GM19043 (cell line): ENCODE results near the gene MSANTD4.
"Not testable (repeated sequence)": the region's sequence is repeated elsewhere in the genome, so short reads cannot be mapped to it uniquely, and the experiment has no call there.

Source experiments
- ATAC-seq: cut with Tn5 transposase; IDR thresholded peaks from one replicate; pipeline ENCODE4 v1.9.1; 2021; ENCODE audit warnings: low read depth; ENCODE audit not compliant: unreplicated experiment

The MSANTD4 gene

DNA sequence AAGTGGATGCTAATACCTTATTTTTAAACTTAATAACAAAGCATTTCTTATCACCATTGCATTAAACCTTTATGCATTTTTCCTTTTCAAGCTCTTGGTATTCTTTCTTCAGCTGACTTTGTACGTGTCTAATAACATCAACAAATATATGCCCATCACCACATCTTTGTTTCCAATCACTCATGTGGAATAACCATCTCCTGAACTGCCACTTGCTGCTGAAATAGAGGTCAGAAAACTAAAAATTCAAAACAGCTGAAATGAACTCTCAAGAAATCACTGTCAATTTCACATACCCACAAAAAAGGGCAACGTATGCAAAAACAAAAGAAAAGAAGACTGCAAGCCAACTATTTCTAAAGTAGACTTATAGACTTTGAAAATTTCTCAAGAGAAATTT lies 7.4 kb downstream of the MSANTD4 start:
- ATAC-seq = no peak

DNA sequence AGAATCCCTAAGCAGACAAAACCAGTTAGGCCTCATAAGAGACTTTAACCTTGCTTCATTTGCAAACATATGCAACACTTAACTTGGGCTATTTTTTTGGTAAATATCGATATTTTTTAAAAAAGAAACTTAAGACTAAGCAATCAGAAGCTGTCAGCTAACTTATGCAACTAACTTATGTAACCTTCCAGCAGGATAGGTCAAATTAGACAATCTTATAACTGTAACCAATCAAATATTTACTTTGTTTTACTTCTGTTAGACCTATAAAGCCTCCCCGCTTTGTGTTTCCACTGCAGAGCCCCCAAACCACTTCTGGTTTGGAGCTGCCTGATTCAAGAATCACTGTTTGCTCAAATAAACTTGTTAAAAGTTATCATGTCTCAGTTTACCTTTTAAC lies 8.0 kb downstream of the MSANTD4 start:
- no peak for ATAC-seq

DNA sequence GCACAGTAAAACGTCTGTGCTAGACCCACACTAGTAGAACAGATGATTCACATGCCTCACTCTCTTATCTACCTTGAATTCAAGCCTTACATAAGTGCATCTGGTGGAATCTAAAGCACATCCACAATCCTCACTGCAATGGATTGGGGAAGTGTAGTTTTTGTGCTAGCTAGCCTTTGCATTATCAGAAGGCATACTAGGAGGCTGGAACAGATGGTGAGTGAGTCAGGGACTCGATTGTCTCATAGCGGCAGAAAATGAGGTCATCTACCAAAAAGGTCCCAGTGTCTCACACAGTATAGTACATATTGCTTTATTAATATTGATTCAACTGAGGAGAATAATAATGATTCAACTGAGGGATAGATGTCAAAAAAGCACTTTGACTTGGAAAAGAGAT lies 9.3 kb downstream of the MSANTD4 start:
- no peak for ATAC-seq

DNA sequence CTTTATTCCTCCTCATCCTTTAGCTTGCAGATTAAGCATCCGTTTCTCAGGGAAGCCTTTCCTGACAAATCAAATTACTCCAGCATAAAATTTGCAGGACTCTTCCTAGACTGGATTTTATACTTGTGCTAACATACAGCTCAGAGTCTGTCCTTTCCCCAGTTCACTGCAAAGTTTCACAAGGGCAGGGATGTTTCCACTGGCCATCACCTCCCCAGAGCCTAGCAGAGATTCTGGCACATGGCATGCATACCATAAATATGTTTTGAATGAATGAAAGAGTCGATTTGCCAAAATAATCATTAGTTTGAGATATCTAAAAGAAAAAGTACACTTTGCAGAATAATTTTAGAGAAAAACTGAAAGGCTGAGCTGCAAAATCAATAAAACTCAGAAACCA lies 10.6 kb downstream of the MSANTD4 start:
- ATAC-seq = no peak

DNA sequence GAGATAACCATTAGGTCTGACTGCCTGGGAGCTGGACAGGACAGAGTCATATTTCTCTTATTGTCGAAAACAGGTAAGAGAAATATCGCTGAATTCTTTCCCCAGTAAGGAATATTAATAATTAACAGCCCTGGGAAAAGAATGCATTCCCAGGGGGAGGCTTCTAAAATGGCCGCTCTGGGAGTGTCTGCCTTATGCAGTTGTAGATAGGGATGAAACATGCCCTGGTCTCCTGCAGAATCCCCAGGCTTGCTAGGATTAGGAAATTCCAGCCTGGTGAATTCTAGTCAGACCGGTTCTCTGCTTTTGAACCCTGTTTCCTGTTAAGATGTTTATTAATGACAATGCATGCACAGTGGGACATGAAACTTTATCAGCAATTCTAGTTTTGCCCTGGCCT lies 18.9 kb downstream of the MSANTD4 start:
- ATAC-seq = not testable (repeated sequence)

DNA sequence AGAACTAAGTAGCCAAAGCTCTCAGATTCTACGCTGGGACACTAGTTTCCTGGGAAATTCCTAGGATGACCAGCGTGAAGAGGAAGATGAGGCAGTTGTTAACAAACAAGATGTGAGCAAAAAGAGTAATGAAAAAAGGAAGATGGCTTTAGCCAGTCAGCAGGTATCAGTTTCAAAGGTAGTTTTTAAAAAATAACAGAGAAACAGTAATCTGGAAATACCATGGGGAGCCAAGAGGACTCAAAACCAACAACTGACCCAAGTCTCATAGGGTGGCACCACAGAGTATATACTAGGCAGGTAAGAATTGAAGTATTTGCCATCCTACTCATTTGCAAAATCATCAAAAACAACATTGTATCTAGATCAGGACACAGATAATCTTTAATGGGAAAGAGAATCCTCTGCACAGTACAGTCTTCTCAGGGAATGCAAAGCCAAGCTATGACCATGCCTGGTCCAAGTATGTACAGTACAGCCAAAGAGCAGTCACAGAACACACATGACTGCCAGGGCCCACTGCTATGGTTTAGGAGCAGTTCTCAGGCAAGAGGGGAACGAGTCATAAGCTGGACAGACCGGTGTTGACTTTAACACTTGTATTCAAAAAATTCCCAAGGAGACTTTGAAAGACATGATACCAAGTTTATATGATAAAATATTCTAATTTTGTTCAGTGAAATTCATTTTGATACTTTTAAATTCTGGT lies 20.6 kb downstream of the MSANTD4 start:
- peak; percentile 46 for ATAC-seq

DNA sequence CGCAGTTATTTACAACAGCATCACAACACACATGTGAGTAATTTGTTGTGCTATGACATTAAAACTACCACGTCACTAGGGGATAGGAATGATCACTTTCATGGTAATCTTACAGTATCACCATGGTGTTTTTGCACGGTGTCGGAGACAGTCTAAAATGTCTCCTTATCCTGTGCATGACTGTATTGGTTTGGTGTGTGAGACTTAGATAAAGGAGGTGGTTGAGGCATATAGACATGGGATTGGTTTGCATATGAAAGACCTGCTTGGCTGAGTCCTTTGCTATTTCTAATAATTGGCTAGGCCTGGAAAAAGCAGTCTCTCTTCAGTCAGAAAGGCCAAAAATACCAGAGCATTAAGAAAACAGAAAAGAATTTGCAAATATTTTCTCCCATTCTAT lies 30.2 kb downstream of the MSANTD4 start:
- ATAC-seq = no peak

DNA sequence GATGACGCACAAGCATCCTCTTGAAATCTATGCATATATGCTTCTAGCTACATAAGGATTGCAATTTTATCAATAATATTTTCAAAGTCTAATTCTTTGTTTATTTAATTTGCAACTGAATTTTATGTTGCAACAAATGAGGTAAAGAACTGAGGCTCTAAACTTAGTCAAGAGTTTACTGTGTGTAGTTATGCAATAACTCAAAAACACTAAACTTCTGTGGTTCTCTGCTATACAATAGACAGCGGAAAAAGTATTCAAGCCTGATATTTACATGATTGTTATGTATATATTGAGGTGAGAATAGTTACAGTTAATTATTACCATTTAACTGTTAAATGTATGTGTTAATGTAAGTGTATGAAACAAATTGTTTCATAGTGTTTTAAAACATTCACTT lies 32.9 kb downstream of the MSANTD4 start:
- no peak for ATAC-seq

DNA sequence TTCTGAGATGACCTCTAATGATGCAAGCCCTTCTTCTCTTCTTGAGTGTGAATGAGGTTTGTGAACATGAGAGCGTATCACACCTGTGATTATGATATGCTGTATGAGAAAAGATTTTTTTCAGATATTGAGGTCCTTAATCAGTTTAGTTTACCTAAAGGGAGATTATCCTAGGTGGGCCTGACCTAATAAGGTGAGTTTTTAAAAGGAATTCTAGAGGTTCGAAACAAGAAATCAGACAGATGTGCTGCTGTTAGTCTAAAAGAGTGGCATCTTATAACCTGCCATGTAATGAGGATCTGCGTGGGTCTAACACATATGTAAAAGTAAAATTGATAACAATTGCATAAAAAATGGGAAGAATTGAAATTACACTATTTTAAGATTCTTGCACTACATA lies 33.8 kb downstream of the MSANTD4 start:
- no peak for ATAC-seq

DNA sequence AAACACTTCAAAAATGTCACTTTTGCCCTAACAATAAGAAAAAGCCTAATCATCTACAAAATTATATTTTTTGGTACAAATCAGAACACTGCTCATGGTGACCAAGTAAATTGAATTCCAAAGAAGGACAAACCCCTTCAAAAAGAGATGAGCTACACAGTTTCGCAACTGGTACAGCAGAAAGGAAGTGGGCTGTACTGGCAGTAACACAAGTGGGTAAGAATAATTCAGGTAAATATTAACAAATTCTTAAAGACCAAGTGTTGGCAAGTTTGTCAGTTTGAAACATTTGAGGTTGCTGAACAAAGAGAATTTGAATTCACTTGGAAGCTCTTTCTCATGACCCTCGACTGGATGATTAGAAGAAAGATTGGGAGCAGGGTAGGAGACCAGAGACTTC lies 35.5 kb downstream of the MSANTD4 start:
- ATAC-seq = no peak

DNA sequence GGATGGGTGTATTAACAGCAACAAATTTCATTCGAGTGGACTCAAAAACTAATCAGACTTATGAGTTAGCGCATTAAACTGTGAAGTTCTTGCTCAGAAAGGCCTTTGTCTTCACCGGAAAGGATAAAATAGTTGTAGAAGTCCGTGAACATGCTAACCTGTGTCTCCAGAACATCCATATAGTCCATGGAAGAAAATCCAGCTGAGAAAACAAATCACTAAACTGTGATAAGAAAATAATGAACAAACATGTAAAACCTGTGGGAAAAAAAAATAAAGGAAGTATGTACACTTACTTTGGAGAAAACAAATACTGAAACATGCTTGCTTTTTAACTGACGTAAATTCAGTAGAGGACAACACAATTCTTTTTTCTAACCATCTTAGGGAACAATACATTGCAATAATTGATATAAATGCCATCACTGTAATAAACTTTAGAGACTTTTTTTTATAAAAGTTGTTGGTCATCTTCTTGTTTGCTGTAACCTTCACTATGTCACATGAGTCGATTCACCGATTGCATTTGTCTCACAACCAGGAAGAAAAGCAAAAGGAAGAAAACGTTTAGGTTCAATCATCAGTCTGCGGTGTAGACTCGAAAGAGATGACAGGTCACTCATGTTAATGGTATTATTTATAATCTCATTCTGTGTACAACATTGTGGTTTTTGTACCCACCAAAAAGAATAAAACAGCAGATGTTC lies 41.9 kb downstream of the MSANTD4 start:
- ATAC-seq = no peak

DNA sequence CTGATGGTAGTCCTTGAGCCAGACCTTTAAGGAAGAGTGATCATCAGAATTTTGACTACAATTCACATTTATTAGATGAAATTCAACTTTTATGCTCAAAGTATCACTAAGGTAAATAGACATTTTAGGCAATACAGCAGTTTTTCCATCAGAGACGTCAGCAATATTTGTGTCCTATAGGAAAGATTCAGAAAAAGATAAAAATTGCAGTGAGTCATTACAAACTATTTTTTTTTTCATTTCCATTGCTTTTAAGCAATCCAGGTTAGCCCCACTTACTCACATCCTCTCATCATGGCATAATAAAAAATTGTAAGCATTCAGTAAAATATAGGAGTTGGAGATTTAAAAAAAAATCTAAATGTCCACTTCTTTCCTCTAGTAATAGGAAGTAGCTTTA lies 46.9 kb downstream of the MSANTD4 start:
- no peak for ATAC-seq

DNA sequence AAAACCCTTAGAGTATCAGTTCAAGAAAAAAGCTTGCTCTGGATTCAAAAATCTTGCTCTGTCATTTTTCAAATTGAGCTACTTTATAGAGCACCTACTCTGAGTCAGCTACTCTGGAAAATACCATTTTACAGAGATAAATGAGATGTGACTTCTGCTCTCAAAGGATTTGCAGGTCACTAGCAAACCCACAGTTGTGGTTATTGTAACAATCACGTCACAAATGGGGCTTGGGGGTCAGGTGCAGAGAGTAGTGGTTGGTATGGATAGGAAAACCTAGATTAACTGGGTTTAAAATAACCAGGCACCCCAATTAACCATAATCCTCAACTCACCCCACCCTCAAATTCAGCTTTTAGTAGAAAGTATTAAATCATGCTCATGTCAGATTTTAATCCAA lies 52.3 kb downstream of the MSANTD4 start:
- no peak for ATAC-seq

DNA sequence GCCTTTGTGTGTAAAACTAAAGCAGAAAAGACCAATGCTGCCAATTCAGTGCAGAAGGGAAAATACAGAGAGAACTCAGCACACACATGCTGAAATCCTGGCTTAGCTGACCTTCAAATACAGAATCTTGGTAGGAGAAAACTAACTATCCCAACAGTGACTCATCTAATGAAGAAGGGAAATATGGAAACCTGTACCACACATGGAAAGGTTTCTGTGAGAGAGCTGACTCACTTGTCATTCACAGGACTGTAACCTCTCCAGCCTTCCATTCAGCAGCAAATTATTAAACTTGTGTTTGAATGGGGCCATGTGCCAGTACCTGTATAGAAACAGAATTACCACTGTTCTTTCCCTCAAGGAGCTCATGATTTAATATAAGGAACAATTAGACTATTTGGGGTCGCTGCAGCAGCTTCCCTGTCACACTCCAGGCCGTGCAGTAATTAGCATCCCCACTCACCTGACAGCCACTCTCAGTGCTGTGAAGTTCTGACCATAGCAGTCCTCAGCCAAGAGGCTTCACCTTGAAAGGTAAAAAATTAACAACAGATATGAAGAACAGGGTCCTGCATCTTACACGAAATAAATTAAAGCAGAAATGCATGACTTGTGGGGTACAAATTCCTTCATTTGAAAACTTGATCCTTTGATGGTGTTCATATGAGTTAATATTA lies 53.9 kb downstream of the MSANTD4 start:
- no peak for ATAC-seq

DNA sequence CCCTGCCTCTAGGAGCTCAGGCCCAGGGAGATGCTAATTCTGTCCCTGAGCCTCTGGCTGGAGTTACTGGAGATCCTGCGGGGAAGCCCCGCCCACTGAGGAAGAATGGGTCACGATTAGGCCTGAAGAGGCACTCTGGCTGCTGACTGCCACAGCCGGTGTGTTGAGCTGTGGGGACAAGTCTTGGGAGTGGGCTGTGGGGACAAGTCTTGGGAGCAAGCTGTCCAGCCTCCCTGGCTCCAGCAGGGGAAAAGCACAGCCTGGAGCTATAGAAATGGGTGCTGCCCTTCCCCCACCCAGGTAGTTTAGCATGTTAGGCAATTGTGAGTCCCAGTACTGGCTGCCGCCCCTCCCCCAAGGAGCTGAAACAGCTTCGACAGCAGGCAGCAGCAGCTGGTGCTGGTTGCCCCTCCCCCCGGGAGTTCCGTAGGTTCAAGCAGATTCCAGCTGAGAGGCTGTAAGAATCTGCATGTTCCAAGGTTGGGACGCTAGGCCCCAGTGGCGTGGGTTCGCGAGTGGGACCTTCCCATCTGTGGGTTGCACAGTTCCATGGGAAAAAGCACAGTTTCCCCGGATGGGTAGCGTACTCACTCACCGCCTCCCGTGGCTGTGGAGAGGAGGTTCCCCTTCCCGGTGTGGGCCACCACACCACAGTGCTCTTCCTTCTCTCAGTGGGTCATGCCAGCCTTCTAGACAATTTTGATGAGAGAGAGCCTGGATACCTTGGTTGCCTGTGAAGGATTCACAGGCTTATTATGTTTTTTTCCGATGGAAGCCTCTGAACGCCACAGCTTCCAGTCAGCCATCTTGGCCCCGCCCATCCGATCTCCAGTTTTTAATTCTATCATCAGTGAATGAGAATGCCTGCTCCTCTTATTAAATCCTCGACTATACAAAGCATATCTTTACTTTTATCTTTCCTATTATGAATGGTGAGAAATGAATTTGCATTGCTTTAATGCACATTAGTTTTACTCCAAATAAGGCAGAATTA lies 61.5 kb downstream of the MSANTD4 start:
- ATAC-seq = no peak
